Measurements from ENCODE around the gene TOM1. TPM values are rescaled to one million over a fixed set of nuclear protein-coding genes. Genes with fewer than 3 reads are reported as not detected.

TOM1 gene
- total and polyA plus RNA-seq, 2 of the 13 experiments (the other 11 are each of a cell fraction or from before 2014, with no cell fraction given) = 30.8 to 87.3 TPM

DNA sequence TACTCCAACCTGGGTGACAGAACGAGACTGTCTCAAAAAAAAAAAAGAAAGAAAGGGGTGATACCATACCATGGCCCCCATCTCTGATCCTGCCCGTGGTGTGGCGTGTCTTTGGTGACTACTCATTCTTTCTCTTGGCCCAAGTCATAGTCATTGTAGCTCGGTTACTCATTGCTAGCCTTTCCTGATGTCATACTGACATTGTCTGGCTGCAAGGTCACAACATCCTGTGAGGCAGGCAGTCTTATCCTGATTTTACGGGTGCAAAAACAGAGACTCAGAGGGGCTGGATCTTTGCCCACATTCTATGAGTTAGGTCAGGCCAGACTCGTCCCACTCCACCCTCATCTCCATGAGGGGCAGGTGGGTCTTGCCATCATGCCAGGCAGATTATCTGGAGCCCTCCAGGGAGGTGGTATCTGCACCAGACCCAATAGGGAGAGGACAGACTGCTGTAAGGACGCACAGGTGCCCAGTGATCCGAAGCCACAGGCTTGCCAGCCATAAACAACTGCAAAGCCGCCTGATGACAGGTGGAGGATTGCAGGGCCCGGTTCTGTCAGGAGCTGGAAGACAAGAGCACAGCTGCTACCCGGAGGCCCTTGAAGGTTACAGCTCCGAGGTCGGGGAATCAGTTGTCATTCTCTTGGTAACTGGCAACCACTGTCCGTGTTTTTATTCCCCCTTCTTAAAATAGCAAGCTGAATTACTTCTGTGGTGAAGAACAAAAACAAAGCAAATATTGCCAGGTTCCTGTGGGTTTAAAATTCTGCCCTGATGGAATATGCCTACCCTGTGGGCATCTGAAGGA lies 13.8 kb downstream of the TOM1 start (continued):
- TF ChIP-seq, protein P1, sequence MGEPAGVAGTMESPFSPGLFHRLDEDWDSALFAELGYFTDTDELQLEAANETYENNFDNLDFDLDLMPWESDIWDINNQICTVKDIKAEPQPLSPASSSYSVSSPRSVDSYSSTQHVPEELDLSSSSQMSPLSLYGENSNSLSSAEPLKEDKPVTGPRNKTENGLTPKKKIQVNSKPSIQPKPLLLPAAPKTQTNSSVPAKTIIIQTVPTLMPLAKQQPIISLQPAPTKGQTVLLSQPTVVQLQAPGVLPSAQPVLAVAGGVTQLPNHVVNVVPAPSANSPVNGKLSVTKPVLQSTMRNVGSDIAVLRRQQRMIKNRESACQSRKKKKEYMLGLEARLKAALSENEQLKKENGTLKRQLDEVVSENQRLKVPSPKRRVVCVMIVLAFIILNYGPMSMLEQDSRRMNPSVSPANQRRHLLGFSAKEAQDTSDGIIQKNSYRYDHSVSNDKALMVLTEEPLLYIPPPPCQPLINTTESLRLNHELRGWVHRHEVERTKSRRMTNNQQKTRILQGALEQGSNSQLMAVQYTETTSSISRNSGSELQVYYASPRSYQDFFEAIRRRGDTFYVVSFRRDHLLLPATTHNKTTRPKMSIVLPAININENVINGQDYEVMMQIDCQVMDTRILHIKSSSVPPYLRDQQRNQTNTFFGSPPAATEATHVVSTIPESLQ (CRISPR knock-in tag; conservative IDR thresholded peaks at IDR 0.05) = no peak
- TF ChIP-seq RAD51 (IDR thresholded peaks at IDR 0.05; ENCODE audit: borderline replicate concordance) = no peak
- TF ChIP-seq, protein P2, sequence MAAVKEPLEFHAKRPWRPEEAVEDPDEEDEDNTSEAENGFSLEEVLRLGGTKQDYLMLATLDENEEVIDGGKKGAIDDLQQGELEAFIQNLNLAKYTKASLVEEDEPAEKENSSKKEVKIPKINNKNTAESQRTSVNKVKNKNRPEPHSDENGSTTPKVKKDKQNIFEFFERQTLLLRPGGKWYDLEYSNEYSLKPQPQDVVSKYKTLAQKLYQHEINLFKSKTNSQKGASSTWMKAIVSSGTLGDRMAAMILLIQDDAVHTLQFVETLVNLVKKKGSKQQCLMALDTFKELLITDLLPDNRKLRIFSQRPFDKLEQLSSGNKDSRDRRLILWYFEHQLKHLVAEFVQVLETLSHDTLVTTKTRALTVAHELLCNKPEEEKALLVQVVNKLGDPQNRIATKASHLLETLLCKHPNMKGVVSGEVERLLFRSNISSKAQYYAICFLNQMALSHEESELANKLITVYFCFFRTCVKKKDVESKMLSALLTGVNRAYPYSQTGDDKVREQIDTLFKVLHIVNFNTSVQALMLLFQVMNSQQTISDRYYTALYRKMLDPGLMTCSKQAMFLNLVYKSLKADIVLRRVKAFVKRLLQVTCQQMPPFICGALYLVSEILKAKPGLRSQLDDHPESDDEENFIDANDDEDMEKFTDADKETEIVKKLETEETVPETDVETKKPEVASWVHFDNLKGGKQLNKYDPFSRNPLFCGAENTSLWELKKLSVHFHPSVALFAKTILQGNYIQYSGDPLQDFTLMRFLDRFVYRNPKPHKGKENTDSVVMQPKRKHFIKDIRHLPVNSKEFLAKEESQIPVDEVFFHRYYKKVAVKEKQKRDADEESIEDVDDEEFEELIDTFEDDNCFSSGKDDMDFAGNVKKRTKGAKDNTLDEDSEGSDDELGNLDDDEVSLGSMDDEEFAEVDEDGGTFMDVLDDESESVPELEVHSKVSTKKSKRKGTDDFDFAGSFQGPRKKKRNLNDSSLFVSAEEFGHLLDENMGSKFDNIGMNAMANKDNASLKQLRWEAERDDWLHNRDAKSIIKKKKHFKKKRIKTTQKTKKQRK (IDR thresholded peaks at IDR 0.05; ENCODE audit: low read length) = no peak
- TF ChIP-seq, protein P3, sequence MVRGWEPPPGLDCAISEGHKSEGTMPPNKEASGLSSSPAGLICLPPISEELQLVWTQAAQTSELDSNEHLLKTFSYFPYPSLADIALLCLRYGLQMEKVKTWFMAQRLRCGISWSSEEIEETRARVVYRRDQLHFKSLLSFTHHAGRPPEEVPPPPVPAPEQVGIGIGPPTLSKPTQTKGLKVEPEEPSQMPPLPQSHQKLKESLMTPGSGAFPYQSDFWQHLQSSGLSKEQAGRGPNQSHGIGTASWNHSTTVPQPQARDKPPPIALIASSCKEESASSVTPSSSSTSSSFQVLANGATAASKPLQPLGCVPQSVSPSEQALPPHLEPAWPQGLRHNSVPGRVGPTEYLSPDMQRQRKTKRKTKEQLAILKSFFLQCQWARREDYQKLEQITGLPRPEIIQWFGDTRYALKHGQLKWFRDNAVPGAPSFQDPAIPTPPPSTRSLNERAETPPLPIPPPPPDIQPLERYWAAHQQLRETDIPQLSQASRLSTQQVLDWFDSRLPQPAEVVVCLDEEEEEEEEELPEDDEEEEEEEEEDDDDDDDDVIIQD (CRISPR knock-in tag; IDR thresholded peaks at IDR 0.05; ENCODE audit: low read depth) = 0 out of 2 replicates have a peak, but pooled peaks have one; percentile 21
- TF ChIP-seq ZNF382 (CRISPR knock-in tag; IDR thresholded peaks at IDR 0.05; ENCODE audit: borderline replicate concordance) = no peak
- TF ChIP-seq ZBTB21 (CRISPR knock-in tag; IDR thresholded peaks at IDR 0.05) = peak; percentile 90
- no peak for TF ChIP-seq ZBTB33 (CRISPR knock-in tag; IDR thresholded peaks at IDR 0.05)
- TF ChIP-seq ZNF644 (CRISPR knock-in tag; IDR thresholded peaks at IDR 0.05; ENCODE audit: low read depth) = 0 out of 2 replicates have a peak, but pooled peaks have one; percentile 7
- no peak for TF ChIP-seq GABPB1 (CRISPR knock-in tag; IDR thresholded peaks at IDR 0.05)
- TF ChIP-seq FOXJ3 (CRISPR knock-in tag; IDR thresholded peaks at IDR 0.05; ENCODE audit: borderline replicate concordance) = no peak
- TF ChIP-seq, protein P4, sequence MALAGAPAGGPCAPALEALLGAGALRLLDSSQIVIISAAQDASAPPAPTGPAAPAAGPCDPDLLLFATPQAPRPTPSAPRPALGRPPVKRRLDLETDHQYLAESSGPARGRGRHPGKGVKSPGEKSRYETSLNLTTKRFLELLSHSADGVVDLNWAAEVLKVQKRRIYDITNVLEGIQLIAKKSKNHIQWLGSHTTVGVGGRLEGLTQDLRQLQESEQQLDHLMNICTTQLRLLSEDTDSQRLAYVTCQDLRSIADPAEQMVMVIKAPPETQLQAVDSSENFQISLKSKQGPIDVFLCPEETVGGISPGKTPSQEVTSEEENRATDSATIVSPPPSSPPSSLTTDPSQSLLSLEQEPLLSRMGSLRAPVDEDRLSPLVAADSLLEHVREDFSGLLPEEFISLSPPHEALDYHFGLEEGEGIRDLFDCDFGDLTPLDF (CRISPR knock-in tag; IDR thresholded peaks at IDR 0.05) = no peak
- TF ChIP-seq CREB1 (IDR thresholded peaks at IDR 0.05) = peak; percentile 33; the same call in 1 of the 2 replicates
- TF ChIP-seq CREB1 (CRISPR knock-in tag; IDR thresholded peaks at IDR 0.05) = no peak
- no peak for TF ChIP-seq DPF2 (CRISPR knock-in tag; IDR thresholded peaks at IDR 0.05; ENCODE audit: borderline replicate concordance, low read depth)
- TF ChIP-seq TCF7L2 (IDR thresholded peaks at IDR 0.05; ENCODE audit: low read depth, low read length) = no peak
- peak; percentile 46 for TF ChIP-seq ETV5 (CRISPR knock-in tag; IDR thresholded peaks at IDR 0.05; ENCODE audit: borderline replicate concordance)
- TF ChIP-seq SAP130 (CRISPR knock-in tag; IDR thresholded peaks at IDR 0.05; ENCODE audit: low read depth) = no peak
- TF ChIP-seq TBX2 (CRISPR knock-in tag; IDR thresholded peaks at IDR 0.05; ENCODE audit: borderline replicate concordance) = no peak
- TF ChIP-seq SKI (IDR thresholded peaks at IDR 0.05; ENCODE audit: partially characterized antibody) = no peak
- no peak for TF ChIP-seq SNAPC2 (CRISPR knock-in tag; IDR thresholded peaks at IDR 0.05)
